Measurements from ENCODE around the gene CISD2.
"Not testable (repeated sequence)": the region's sequence is repeated elsewhere in the genome, so short reads cannot be mapped to it uniquely, and the experiment has no call there.

CISD2 gene

DNA sequence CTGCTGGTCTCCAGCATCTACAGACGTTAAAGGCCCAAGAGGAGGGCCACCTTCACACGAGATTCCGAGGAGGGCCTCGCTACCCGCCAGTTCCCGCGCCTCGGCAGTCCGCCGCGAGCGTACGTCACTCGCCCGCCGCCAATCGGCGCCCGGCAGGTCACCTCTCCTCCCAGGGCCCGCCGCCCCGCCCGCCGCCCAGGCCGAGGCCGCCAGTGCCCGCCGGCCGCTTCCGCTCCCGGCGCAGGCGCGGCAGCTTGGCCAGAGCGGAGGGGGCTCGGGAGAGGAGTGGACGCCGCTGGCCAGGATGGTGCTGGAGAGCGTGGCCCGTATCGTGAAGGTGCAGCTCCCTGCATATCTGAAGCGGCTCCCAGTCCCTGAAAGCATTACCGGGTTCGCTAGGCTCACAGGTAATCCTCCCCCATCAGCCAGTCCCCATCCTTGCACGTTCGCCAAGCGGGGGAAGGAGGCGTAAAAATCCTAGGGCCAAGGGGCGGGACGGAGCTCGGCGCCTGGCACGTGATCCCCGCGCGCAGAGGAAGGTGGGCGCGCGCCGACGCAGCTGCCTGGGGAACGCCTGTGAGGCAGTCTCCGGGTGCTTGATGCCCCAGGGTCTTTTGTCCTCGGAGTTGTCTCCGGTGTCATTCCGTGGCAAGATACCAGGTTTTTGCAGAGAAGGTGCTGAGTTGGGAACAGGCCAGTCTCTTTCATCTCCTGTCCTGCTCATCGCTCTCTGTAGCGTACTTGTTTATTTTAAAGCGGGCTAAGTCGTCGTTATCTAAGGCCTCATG, at the start of gene CISD2:
Gene CISD2 (plus strand): TSS at position 212 of the 788 bp plus-strand sequence. CDS start 93 bp downstream, at position 305.
- peak; percentile 71 to 98 (median 94) for DNase-seq

GRCh38 chr4:102819100-102819499, 49.7 kb upstream of the CISD2 start:
- DNase-seq, result not testable (repeated sequence)

DNA sequence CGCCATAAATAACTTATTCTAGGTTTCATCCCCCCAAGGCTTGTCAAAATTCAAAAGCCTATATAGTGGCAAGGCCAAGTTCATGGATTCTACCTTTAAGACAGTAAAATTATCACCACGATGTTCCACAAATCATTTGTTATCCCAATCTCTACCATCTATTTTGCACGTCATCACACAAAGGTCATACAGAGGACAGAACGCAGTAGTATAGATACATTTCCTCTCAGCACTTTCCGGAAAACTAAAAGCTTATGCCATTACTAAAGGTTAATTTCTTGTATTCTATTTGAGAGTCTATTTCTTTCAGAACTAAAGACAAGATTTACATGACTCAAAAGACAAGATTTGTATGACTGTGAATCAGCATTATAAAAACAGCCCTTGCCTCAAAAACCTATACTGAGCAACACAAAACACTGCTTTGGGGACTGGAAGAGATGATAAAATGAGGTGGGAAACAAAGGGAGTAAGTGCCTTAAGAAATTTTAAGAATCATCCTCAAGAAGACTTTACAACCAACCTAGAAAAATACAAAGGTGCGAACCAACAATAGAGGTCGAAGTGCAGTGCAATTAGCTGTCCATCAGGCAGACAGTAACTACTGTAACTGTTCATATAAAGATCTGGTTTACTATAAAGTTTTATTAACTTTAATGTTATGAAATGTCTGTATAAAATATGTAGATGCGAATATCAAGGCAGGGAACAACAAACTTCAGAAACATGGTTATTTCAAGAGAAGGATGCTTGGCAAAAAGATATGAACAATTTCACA, 49.0 kb upstream of the CISD2 start:
- DNase-seq, result no peak

GRCh38 chr4:102823464-102823863, 45.3 kb upstream of the CISD2 start:
- no peak for DNase-seq

DNA sequence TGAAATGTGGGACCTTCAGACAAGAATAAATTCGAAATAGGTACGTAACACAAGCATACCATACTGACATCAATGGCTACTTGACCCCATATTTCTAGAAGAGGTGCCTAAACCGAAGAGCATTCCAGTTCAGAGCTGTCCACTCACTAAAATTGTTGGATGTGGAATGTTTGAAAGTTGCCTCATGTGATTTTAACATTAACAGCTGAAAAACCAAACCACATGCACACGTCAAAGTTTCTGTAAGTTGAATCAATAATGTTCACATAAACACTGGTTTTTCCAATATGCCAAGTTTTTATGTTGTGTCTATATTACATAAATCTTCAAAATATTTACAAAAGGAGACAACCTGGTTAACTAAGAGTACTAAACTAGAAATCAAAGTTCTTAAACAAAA, 44.9 kb upstream of the CISD2 start:
- no peak for DNase-seq

DNA sequence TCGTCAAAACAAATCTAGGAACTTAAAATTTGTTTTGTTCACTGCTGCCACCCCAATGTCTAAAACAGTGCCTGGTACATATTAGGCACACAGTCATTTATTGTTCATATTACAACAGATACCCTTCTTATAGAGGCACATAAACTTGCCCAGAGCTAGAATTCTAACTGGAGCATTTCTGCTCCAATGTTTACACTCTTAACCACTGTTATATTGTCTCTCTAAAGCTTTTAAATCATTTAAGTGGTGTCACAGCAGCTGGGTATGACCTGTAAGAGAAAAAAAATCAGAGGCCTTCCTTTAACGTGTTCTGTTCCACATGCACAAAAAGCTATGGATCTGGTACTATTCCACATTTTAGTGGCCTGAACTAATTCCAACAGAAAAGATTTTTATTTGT, 44.4 kb upstream of the CISD2 start:
- DNase-seq, result no peak

- DNase-seq, result peak in 44 of 56 donors; percentile 1 to 57 (median 24)
Observed at GRCh38 chr4:102825261-102826091, 43.3 kb upstream of the CISD2 start.

DNA sequence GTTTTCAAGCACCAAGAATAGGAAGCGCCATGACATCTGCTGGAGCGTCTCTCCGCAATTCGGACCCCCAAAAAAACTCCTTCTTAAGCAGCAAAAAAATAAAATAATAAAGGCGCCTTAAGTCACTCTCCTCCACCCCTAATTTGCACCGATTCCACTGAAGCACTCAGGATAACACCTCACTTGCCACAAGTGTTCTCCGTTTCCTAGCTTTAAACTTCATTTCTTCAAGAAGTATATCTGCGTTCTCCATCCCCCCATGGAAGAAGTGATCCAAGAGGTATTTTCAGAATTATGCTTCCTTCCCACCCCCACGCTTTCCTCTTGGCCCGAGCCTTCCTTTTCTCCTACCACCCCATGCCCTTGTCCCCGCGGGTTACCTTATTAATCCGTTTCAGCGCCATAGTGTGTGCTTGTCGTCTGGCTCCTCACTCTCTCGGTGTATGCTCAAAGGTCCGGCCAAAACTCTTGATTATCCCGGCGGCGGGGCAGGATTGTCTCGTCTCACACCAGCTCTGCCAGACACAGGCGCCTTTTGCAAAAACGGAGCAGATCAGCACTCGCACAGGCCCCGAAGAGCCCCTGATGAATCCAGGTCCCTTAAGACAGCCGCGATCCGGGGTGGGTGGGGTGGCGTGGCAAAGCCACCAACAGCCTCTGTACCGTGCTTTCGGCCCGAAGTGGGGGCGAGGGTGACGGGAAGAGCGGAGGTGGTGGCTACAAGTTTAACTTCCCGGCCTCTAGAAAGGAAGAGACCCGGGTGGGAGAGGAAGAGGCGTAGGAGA, 42.5 kb upstream of the CISD2 start:
- peak in 2 of 56 donors; percentile 50 to 74 for DNase-seq

DNA sequence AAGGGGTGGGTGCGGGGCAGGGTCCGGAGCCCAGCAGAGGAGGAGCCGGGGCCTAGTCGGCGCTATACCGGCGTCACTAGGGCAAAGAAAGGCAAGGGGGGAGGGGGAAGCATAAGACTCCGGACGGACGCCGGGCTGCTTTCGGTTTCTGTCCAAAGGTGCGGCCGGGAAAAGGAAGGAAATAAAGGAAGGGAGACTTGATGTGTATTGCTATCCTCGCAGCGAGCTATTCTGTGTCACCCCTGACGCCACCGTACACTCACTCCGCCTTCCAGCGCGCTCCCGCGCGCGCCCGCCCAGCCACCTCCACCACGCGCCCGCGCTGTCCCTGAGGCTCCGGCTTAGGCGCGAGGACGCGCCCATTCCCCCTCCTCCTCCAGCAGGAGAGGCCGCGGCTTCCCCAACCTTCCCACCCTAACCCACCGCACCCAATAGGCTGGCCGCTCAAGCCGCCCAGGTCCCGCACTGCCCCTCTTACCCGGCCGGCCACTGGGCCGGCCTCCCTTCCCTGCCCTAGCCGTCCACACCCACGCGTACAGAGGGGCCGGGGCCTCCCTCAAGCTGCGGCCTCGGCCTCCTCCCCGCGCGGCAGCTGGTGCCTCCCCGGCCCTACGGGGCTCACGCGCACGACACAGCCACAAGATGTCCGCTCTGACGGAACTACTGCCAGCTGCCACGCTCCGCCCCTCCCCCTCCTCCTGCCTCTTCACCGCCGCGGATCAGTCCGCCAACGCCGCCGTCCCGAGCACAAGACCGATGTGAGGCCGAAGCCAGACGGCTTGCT, 41.7 kb upstream of the CISD2 start, which contains the start of gene UBE2D3:
Gene UBE2D3 (minus strand): TSS at position 662 of the 784 bp plus-strand sequence. CDS start 1,043 bp downstream, outside the sequence.
- peak in 55 of 56 donors; percentile 73 to 99 (median 95) for DNase-seq

GRCh38 chr4:102827674-102828496, 40.9 kb upstream of the CISD2 start:
- peak; percentile 89 to 99 (median 97) for DNase-seq

DNA sequence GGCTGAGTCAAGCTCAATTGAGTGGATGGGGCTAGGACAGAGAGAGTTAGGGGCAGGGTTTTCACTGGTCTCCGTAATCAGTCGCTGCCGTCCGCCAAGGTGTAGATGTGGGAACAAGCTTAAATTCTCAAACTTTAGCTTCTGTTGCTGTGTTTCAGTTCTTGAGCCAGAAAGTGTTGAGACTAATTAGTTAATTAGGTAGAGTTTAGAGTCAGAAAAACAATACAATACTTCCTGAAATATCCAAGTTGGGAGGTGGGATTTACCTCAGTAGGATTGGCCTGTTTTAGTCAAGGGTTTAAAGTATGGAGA, 40.3 kb upstream of the CISD2 start:
- no peak for DNase-seq

DNA sequence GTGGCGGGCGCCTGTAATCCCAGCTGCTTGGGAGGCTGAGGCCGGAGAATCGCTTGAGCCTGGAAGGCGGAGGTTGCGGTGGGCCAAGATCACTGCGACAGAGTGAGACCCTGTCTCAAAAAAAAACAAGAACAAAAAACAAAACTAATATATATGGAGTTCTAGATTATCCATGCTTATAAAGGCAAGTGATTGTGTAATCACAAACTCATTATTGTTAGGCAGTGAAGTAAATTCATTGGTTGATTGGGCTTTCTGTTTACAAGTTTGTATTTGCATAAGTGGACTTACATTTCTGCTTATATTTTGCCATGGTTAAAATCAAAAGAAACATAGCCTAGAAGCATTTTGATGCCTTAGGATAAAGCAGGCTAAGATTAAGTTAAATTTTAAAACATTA, 39.0 kb upstream of the CISD2 start:
- DNase-seq, result no peak

GRCh38 chr4:102832105-102832504, 36.7 kb upstream of the CISD2 start:
- DNase-seq, result no peak

DNA sequence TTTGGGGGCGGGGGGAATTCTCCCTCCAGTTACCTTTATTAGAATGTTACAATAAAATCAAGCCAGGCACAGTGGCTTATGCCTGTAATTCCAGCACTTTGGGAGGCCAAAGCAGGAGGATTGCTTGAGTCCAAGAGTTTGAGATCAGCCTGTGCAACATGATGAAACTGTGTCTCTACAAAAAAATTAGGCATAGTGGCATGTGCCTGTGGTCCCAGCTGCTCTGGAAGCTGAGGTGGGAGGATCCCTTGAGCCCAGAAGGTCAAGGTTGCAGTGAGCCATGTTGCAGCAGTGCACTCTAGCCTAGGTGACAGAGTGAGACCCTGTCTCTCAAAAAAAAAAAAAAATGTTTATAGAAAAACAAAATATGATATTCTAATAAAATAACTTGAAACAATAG, 36.1 kb upstream of the CISD2 start:
- DNase-seq, result no peak

DNA sequence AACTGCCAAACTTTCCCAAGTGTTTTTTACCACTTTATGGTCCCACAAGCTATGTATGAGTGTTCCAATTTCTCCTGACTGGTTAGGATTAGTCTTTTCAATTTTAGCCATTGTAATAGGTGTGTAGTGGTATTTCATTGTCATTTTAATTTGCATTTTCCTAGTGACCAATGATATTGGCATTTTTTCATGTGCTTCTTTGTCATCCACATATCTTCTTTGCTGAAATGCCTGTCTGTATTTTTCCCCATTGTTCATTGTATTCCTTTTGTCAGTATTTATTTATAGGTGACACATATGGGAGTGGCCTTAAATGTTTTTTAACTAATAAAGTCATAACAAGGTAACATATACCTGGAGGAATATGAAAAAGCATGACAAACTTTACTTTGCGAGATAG, 32.2 kb upstream of the CISD2 start:
- DNase-seq, result no peak

DNA sequence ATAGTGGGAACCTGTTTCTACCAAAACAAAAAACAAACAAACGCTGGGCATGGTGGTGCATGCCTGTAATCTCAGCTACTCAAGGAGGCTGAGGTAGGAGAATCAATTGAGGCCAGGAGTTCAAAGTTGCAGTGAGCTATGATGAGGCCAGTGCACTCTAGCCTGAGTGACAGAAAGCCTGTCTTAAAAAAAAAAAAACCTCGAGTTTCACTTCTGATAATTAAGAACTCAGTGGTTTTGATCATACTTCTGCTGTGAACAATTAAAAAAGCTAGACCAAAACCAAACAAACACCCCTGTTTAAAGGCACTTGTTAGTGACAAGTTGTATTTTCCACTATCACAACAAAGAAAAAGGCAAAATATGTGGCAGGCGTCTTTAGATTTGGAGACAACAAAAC, 26.4 kb upstream of the CISD2 start:
- no peak for DNase-seq

- no peak for DNase-seq
Observed at GRCh38 chr4:102843273-102843672, 25.5 kb upstream of the CISD2 start.

- no peak for DNase-seq
Observed at GRCh38 chr4:102843938-102844337, 24.9 kb upstream of the CISD2 start.

DNA sequence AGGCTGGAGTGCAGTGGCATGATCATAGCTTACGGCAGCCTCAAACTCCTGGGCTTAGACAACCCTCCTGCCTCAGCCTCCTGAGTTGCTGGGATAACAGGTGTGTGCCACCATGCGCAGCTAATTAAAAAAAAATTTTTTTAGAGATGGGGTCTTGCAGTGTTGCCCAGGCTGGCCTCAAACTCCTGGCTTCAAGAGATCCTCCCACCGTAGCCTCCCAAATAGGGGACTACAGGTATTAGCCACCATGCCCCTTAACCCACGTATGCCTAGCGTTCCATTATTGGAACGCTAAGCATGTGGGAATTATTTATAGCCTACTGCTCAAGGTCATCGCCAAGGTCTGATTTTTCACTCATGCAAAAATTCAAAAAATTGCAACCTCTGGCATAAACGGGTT, 21.1 kb upstream of the CISD2 start:
- DNase-seq, result no peak
